ENCODE data around the gene ZNF774.

ZNF774 gene

GRCh38 chr15:90349072-90349471 is 3.0 kb upstream of the ZNF774 start:
- Histone ChIP-seq H3K27me3 (ENCODE audit: insufficient read depth, low read length, poor library complexity) (no peaks in the 10 kb centered on the region), H3K9ac (ENCODE audit: low read depth, low read length) (no peak overlapping the region), H3K9me3 (ENCODE audit: insufficient read depth, low read length, severe bottlenecking) (no peaks in the 10 kb centered on the region), H3K4me3 (ENCODE audit: low read depth in 1 of 2, low read length in 2 of 2) (no peak overlapping the region), H4K20me1 (ENCODE audit: insufficient read depth, low read length) (no peaks in the 10 kb centered on the region), H3K79me2 (ENCODE audit: insufficient read depth, low read length) (0 out of 2 replicates have a peak, but pooled peaks cover 2% of the 10 kb centered on the region), H2AFZ (ENCODE audit: low read depth, low read length) (no peak overlapping the region), H3K4me1 (ENCODE audit: insufficient read depth, low read length) (peaks cover 18% of the 10 kb centered on the region), H3K36me3 (ENCODE audit: insufficient read depth, low read length) (no peaks in the 10 kb centered on the region), H3K4me2 (ENCODE audit: insufficient read depth, low read length) (no peak overlapping the region), H3K27ac (ENCODE audit: low read length) (no peak overlapping the region)
- DNase-seq: no peak
- no peak for ATAC-seq (ENCODE audit: insufficient read depth, low read depth)
- TF ChIP-seq EZH2 (IDR thresholded peaks at IDR 0.05; ENCODE audit: borderline replicate concordance, low read depth, low read length, severe bottlenecking) (no peak), CTCF (IDR thresholded peaks at IDR 0.05; ENCODE audit: borderline replicate concordance, extremely low read depth, low read length, poor library complexity, severe bottlenecking) (no peak)

GRCh38 chr15:90349821-90350220 is 2.3 kb upstream of the ZNF774 start:
- Histone ChIP-seq H3K27me3 (ENCODE audit: insufficient read depth, low read length, poor library complexity) (no peaks in the 10 kb centered on the region), H4K20me1 (ENCODE audit: insufficient read depth, low read length) (no peaks in the 10 kb centered on the region), H3K4me1 (ENCODE audit: insufficient read depth, low read length) (peaks cover 18% of the 10 kb centered on the region), H3K4me3 (ENCODE audit: low read depth in 1 of 2, low read length in 2 of 2) (no peak overlapping the region), H3K79me2 (ENCODE audit: insufficient read depth, low read length) (0 out of 2 replicates have a peak, but pooled peaks cover 2% of the 10 kb centered on the region), H3K9me3 (ENCODE audit: insufficient read depth, low read length, severe bottlenecking) (no peaks in the 10 kb centered on the region), H2AFZ (ENCODE audit: low read depth, low read length) (no peak overlapping the region), H3K9ac (ENCODE audit: low read depth, low read length) (no peak overlapping the region), H3K4me2 (ENCODE audit: insufficient read depth, low read length) (no peak overlapping the region), H3K36me3 (ENCODE audit: insufficient read depth, low read length) (no peaks in the 10 kb centered on the region), H3K27ac (ENCODE audit: low read length) (no peak overlapping the region)
- TF ChIP-seq CTCF (IDR thresholded peaks at IDR 0.05; ENCODE audit: borderline replicate concordance, extremely low read depth, low read length, poor library complexity, severe bottlenecking) (no peak), EZH2 (IDR thresholded peaks at IDR 0.05; ENCODE audit: borderline replicate concordance, low read depth, low read length, severe bottlenecking) (no peak)
- ATAC-seq (ENCODE audit: insufficient read depth, low read depth) (no peak), DNase-seq (no peak)

GRCh38 chr15:90351479-90352106 is 491 bp upstream of the ZNF774 start:
- H3K9me3 ChIP-seq (ENCODE audit: insufficient read depth, low read length, severe bottlenecking): no peaks in the 10 kb centered on the region
- no peak for DNase-seq
- H4K20me1 ChIP-seq (ENCODE audit: insufficient read depth, low read length): no peaks in the 10 kb centered on the region
- H3K4me3 ChIP-seq (ENCODE audit: low read depth in 1 of 2, low read length in 2 of 2): peak overlapping the region; percentile 56 to 81; a peak in 3 of 4 replicates
- TF ChIP-seq CTCF (IDR thresholded peaks at IDR 0.05; ENCODE audit: borderline replicate concordance, extremely low read depth, low read length, poor library complexity, severe bottlenecking) (no peak), EZH2 (IDR thresholded peaks at IDR 0.05; ENCODE audit: borderline replicate concordance, low read depth, low read length, severe bottlenecking) (no peak)
- H3K27me3 ChIP-seq (ENCODE audit: insufficient read depth, low read length, poor library complexity): no peaks in the 10 kb centered on the region
- peak overlapping the region; percentile 99 for H3K4me2 ChIP-seq (ENCODE audit: insufficient read depth, low read length)
- peak overlapping the region; percentile 69 for H3K9ac ChIP-seq (ENCODE audit: low read depth, low read length)
- ATAC-seq (ENCODE audit: insufficient read depth, low read depth): peak; percentile 46
- H3K79me2 ChIP-seq (ENCODE audit: insufficient read depth, low read length): 0 out of 2 replicates have a peak, but pooled peaks cover 2% of the 10 kb centered on the region
- peaks cover 18% of the 10 kb centered on the region for H3K4me1 ChIP-seq (ENCODE audit: insufficient read depth, low read length)
- H3K27ac ChIP-seq (ENCODE audit: low read length): peak overlapping the region; percentile 63
- peak overlapping the region; percentile 94 for H2AFZ ChIP-seq (ENCODE audit: low read depth, low read length)
- no peaks in the 10 kb centered on the region; the same call in 1 of the 2 replicates for H3K36me3 ChIP-seq (ENCODE audit: insufficient read depth, low read length)

Measured in DND-41 (cell line).